HepG2 (cell line): ENCODE measurements around the gene RNU2-63P. TPM values are rescaled to one million over a fixed set of nuclear protein-coding genes. Genes with fewer than 3 reads are reported as not detected.

ENCODE experiments used
- ARID4A ChIP-seq: sonication (generic); formaldehyde crosslinking; IDR thresholded peaks from 2 replicates; pipeline ENCODE4 v1.5.0; 2020; ENCODE audit warnings: mild to moderate bottlenecking, missing genetic modification reagents, borderline replicate concordance
- BRD4 ChIP-seq: sonication (generic); formaldehyde crosslinking; IDR thresholded peaks from 2 replicates; pipeline ENCODE4 v1.4.0; 2020; ENCODE audit warnings: missing genetic modification reagents
- DPF2 ChIP-seq: sonication (generic); formaldehyde crosslinking; IDR thresholded peaks from 2 replicates; pipeline ENCODE4 v1.4.0; 2020; ENCODE audit warnings: mild to moderate bottlenecking, low read depth, missing genetic modification reagents, borderline replicate concordance
- ETV6 ChIP-seq: sonication (generic); formaldehyde crosslinking; conservative IDR thresholded peaks from 2 replicates; pipeline ENCODE4 v1.4.0; 2020; ENCODE audit warnings: missing genetic modification reagents
- FOSL2 ChIP-seq: sonication (generic); formaldehyde crosslinking; IDR thresholded peaks from 2 replicates; pipeline ENCODE4 v1.4.0; 2020; ENCODE audit warnings: missing genetic modification reagents
- GLMP ChIP-seq: sonication (generic); formaldehyde crosslinking; IDR thresholded peaks from 2 replicates; pipeline ENCODE4 v1.9.0; 2021; ENCODE audit warnings: missing genetic modification reagents, mild to moderate bottlenecking, borderline replicate concordance
- GMEB1 ChIP-seq: sonication (generic); formaldehyde crosslinking; IDR thresholded peaks from 2 replicates; pipeline ENCODE4 v1.5.1; 2020; ENCODE audit warnings: missing genetic modification reagents, mild to moderate bottlenecking, borderline replicate concordance
- KAT2B ChIP-seq: fragments of 150-350 bp; IDR thresholded peaks from 2 replicates; pipeline ENCODE4 v1.6.1; 2014; ENCODE audit warnings: low read depth, low read length, borderline replicate concordance
- KAT7 ChIP-seq: IDR thresholded peaks from 2 replicates; pipeline ENCODE4 v1.6.1; 2018; ENCODE audit warnings: borderline replicate concordance, missing compliant biosample characterization
- MYC ChIP-seq: sonication (generic); formaldehyde crosslinking; IDR thresholded peaks from 2 replicates; pipeline ENCODE4 v1.9.0; 2021; ENCODE audit warnings: missing genetic modification reagents, borderline replicate concordance
- PHF20 ChIP-seq: sonication (generic); formaldehyde crosslinking; IDR thresholded peaks from 2 replicates; pipeline ENCODE4 v1.5.0; 2020; ENCODE audit warnings: mild to moderate bottlenecking, missing genetic modification reagents
- THRA ChIP-seq: sonication (generic); formaldehyde crosslinking; IDR thresholded peaks from 2 replicates; pipeline ENCODE4 v1.4.0; 2020; ENCODE audit warnings: missing genetic modification reagents, borderline replicate concordance
- XBP1 ChIP-seq: sonication (generic); formaldehyde crosslinking; IDR thresholded peaks from 2 replicates; pipeline ENCODE4 v1.5.0; 2020; ENCODE audit warnings: missing genetic modification reagents
- YEATS2 ChIP-seq: sonication (generic); formaldehyde crosslinking; IDR thresholded peaks from 2 replicates; pipeline ENCODE4 v1.4.0; 2020; ENCODE audit warnings: missing genetic modification reagents, borderline replicate concordance
- ZMAT5 ChIP-seq: sonication (generic); formaldehyde crosslinking; IDR thresholded peaks from 2 replicates; pipeline ENCODE4 v1.5.0; 2020; ENCODE audit warnings: mild to moderate bottlenecking, low read depth, missing genetic modification reagents, borderline replicate concordance
- ZNF557 ChIP-seq: sonication (generic); formaldehyde crosslinking; IDR thresholded peaks from 2 replicates; pipeline ENCODE4 v1.4.0; 2020; ENCODE audit warnings: missing genetic modification reagents
- ZNF567 ChIP-seq: sonication (generic); formaldehyde crosslinking; IDR thresholded peaks from 2 replicates; pipeline ENCODE4 v1.8.1; 2023; ENCODE audit warnings: mild to moderate bottlenecking, missing genetic modification reagents, borderline replicate concordance
- ZNF607 ChIP-seq: sonication (generic); formaldehyde crosslinking; IDR thresholded peaks from 2 replicates; pipeline ENCODE4 v1.5.1; 2020; ENCODE audit warnings: missing genetic modification reagents, mild to moderate bottlenecking, borderline replicate concordance
- ZNF713 ChIP-seq: sonication (generic); formaldehyde crosslinking; IDR thresholded peaks from 2 replicates; pipeline ENCODE4 v1.4.0; 2020; ENCODE audit warnings: mild to moderate bottlenecking, missing genetic modification reagents
- ZNF878 ChIP-seq: sonication (generic); formaldehyde crosslinking; IDR thresholded peaks from 2 replicates; pipeline ENCODE4 v1.8.1; 2023; ENCODE audit warnings: mild to moderate bottlenecking, missing genetic modification reagents, moderate library complexity
- polyA plus RNA-seq, 8 experiments: library from polyadenylated mRNA; depleted of rRNA in 3 of 8; stranded (reverse) in 7 of 8; unstranded in 1 of 8; fragments of >200 nt; fragmentation: Illumina TruSeq in 4 of 8; extraction: Trizol in 4 of 8; gene quantifications; 2 replicates each; pipeline versions ENCODE4 v1.2.1 to v1.2.3, GENCODE V29; 2011 to 2016; ENCODE audit warnings: low read depth in 4 of 8, missing spikeins in 1 of 8, mixed read lengths in 1 of 8; ENCODE audit not compliant: insufficient read depth in 1 of 8
- total RNA-seq, 5 experiments: library from RNA; depleted of rRNA; stranded (reverse); fragments of >200 nt; fragmentation: Illumina TruSeq; extraction: Trizol; gene quantifications; 2 replicates each; pipeline ENCODE4 v1.2.3, GENCODE V29; 2016; ENCODE audit warnings: low read depth in 1 of 5

The RNU2-63P gene
- total and polyA plus RNA-seq, 2 of the 13 experiments (the other 11 are each of a cell fraction or from before 2014, with no cell fraction given) = 6.8 TPM; not detected in 1

- peak; percentile 92 for TF ChIP-seq KAT7
- TF ChIP-seq FOSL2 = peak; percentile 54
- TF ChIP-seq GMEB1 (CRISPR knock-in tag) = peak; percentile 71; the same call in 1 of the 2 replicates
- peak; percentile 78 for TF ChIP-seq PHF20
- no peak for TF ChIP-seq ZMAT5 (CRISPR knock-in tag)
- TF ChIP-seq MYC (CRISPR knock-in tag) = peak; percentile 87
- peak; percentile 68 for TF ChIP-seq YEATS2
- TF ChIP-seq ZNF607 (CRISPR knock-in tag) = peak; percentile 93
- TF ChIP-seq ZNF567 (CRISPR knock-in tag) = peak; percentile 65; the same call in 1 of the 2 replicates
- TF ChIP-seq ZNF713 = peak; percentile 95; the same call in 1 of the 2 replicates
- TF ChIP-seq THRA (CRISPR knock-in tag) = peak; percentile 67
- peak; percentile 82; the same call in 1 of the 2 replicates for TF ChIP-seq ZNF557
- TF ChIP-seq KAT2B = no peak
- 0 out of 2 replicates have a peak, but pooled peaks have one; percentile 20 for TF ChIP-seq DPF2
- TF ChIP-seq ARID4A = peak; percentile 87; the same call in 1 of the 2 replicates
- TF ChIP-seq ETV6 (CRISPR knock-in tag) = no peak; the same call in none of the 2 replicates
- TF ChIP-seq GLMP (CRISPR knock-in tag) = no peak
- TF ChIP-seq ZNF878 (CRISPR knock-in tag) = peak; percentile 91; the same call in 1 of the 2 replicates
- peak; percentile 97 for TF ChIP-seq BRD4 (CRISPR knock-in tag)
- peak; percentile 45; the same call in 1 of the 2 replicates for TF ChIP-seq XBP1 (CRISPR knock-in tag)
Measured at GRCh38 chr2:88055371-88056128, 39.2 kb upstream of the RNU2-63P start, which contains the start of gene KRCC1 (continued).
